ENCODE measurements around the gene LITAFD. TPM values are rescaled to one million over a fixed set of nuclear protein-coding genes. Genes with fewer than 3 reads are reported as not detected.

The LITAFD gene
- total and polyA plus RNA-seq, 10 of the 15 experiments (the other 5 are each of a cell fraction or from before 2014, with no cell fraction given), result not detected

GRCh38 chr16:8907096-8907495 is 24.9 kb downstream of the LITAFD start:
- ChIA-PET CTCF (interaction anchor here (1.4 to 2.5 kb wide), 3 partner anchors 14 to 102 kb away, joined by 3 to 9 read pairs (median 6); no protein-coding TSS in a partner anchor), SMC1A (ENCODE audit: uncharacterized antibody, unreplicated experiment) (no interaction called here), RAD21 (ENCODE audit: unreplicated experiment) (interaction anchor here (0.6 kb wide), 1 partner anchor 102 kb away, joined by 3 read pairs; no protein-coding TSS in a partner anchor), POLR2A (no interaction called here)
- 87% methylated on average over 4 of the region's 4 CpGs for WGBS (ENCODE audit: insufficient coverage, insufficient replicate concordance, low lambda C conversion rate, missing lambda C conversion rate)
- no peak for ATAC-seq
- Histone ChIP-seq H3K27me3 (replicated peaks in 1 of 2; ENCODE audit: control insufficient read depth in 2 of 2, insufficient read depth in 2 of 2, low read length in 1 of 2) (no peaks in the 10 kb centered on the region), H3K79me2 (ENCODE audit: control insufficient read depth, insufficient read depth, low read length) (no peaks in the 10 kb centered on the region; the same call in 1 of the 2 replicates), H3K4me2 (ENCODE audit: control insufficient read depth, insufficient read depth) (no peak overlapping the region), H3K27ac (ENCODE audit: control insufficient read depth, insufficient read depth) (no peak overlapping the region), H3K4me1 (ENCODE audit: control insufficient read depth, insufficient read depth, low read length) (no peaks in the 10 kb centered on the region), H3K4me3 (no peak overlapping the region), H3K9me3 (replicated peaks; ENCODE audit: control insufficient read depth, insufficient read depth, low read length) (no peaks in the 10 kb centered on the region), H3K9ac (ENCODE audit: control insufficient read depth, insufficient read depth, low read length) (no peak overlapping the region), H3K36me3 (ENCODE audit: control insufficient read depth in 2 of 2, insufficient read depth in 2 of 2, low read length in 1 of 2) (peaks cover 42 to 66% of the 10 kb centered on the region in 2 experiments), H2AFZ (ENCODE audit: control insufficient read depth, low read depth, low read length) (no peak overlapping the region), H4K20me1 (ENCODE audit: control insufficient read depth, insufficient read depth) (no peaks in the 10 kb centered on the region)
- FAIRE-seq, result no peak
- intact Hi-C loops (cut with micrococcal nuclease; ENCODE audit: unreplicated experiment), result no loop called here
- BruUV-seq (replicated peaks), result no TSS peak
- TF ChIP-seq ZNF24 (IDR thresholded peaks at IDR 0.05), result no peak
- TF ChIP-seq, protein P1, sequence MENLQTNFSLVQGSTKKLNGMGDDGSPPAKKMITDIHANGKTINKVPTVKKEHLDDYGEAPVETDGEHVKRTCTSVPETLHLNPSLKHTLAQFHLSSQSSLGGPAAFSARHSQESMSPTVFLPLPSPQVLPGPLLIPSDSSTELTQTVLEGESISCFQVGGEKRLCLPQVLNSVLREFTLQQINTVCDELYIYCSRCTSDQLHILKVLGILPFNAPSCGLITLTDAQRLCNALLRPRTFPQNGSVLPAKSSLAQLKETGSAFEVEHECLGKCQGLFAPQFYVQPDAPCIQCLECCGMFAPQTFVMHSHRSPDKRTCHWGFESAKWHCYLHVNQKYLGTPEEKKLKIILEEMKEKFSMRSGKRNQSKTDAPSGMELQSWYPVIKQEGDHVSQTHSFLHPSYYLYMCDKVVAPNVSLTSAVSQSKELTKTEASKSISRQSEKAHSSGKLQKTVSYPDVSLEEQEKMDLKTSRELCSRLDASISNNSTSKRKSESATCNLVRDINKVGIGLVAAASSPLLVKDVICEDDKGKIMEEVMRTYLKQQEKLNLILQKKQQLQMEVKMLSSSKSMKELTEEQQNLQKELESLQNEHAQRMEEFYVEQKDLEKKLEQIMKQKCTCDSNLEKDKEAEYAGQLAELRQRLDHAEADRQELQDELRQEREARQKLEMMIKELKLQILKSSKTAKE (IDR thresholded peaks at IDR 0.05; ENCODE audit: low read depth, poor library complexity, severe bottlenecking), result no peak
- no peak for DNase-seq (ENCODE audit: low read depth, low spot score)
- in situ Hi-C loops (cut with MboI), result no loop called here

DNA sequence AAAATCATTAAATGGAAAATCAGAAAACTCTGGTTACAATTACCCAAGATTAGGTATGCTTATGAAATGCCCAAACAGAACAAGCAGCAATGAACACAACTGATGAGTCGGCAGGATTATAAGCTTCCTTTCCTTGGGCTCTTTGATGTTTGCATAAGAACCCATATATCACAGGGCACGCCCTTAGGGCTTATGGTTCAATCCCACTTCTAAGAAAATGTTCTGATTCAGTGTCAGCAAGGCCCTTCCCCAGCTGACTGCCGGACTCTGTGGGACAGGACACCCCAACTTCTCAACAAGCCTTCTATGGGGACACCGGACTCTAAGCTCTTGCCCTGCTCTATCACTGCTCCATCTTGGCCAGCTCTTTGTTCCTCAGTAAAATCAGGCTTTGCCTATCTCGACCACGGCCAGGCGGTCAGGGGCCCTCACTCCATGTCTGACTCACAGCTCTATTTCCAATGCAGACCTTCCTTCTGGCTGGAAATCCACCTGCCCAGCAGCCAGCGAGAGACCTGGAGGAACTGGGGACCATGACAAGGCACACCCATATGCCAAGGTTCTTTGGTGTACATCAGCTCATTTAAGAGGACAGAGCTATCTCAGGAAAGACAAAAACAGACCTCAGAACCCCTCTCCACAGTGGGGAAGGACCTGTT is 26.8 kb downstream of the LITAFD start:
- 92% methylated on average over 8 of the region's 8 CpGs for WGBS (ENCODE audit: insufficient coverage, insufficient replicate concordance, low lambda C conversion rate, missing lambda C conversion rate)
- no peak for FAIRE-seq
- no peak overlapping the region for H2AFZ ChIP-seq (ENCODE audit: control insufficient read depth, low read depth, low read length)

More for the DNA sequence above, 26.8 kb downstream of the LITAFD start:
- Histone ChIP-seq H3K27me3 (replicated peaks in 1 of 2; ENCODE audit: control insufficient read depth in 2 of 2, insufficient read depth in 2 of 2, low read length in 1 of 2) (no peaks in the 10 kb centered on the region), H3K36me3 (ENCODE audit: control insufficient read depth in 2 of 2, insufficient read depth in 2 of 2, low read length in 1 of 2) (peaks cover 40 to 54% of the 10 kb centered on the region in 2 experiments), H3K27ac (ENCODE audit: control insufficient read depth, insufficient read depth) (no peak overlapping the region), H3K4me2 (ENCODE audit: control insufficient read depth, insufficient read depth) (no peak overlapping the region), H3K4me3 (no peak overlapping the region), H3K79me2 (ENCODE audit: control insufficient read depth, insufficient read depth, low read length) (no peaks in the 10 kb centered on the region; the same call in 1 of the 2 replicates), H3K4me1 (ENCODE audit: control insufficient read depth, insufficient read depth, low read length) (no peaks in the 10 kb centered on the region), H3K9me3 (replicated peaks; ENCODE audit: control insufficient read depth, insufficient read depth, low read length) (no peaks in the 10 kb centered on the region), H3K9ac (ENCODE audit: control insufficient read depth, insufficient read depth, low read length) (no peak overlapping the region), H4K20me1 (ENCODE audit: control insufficient read depth, insufficient read depth) (no peaks in the 10 kb centered on the region)
- POLR2A ChIA-PET, result no interaction called here
- in situ Hi-C loops (cut with MboI), result no loop called here
- intact Hi-C loops (cut with micrococcal nuclease; ENCODE audit: unreplicated experiment), result no loop called here
- DNase-seq (ENCODE audit: low read depth, low spot score) (no peak), ATAC-seq (no peak)
- SMC1A ChIA-PET (ENCODE audit: uncharacterized antibody, unreplicated experiment), result no interaction called here
- no TSS peak for BruUV-seq (replicated peaks)
- RAD21 ChIA-PET (ENCODE audit: unreplicated experiment), result interaction anchor here (1.2 kb wide), 1 partner anchor 100 kb away, joined by 4 read pairs; no protein-coding TSS in a partner anchor
- CTCF ChIA-PET, result interaction anchor here (0.9 to 1.2 kb wide), 3 partner anchors 8 to 100 kb away, joined by 4 to 6 read pairs (median 6); no protein-coding TSS in a partner anchor
- TF ChIP-seq CBFB (IDR thresholded peaks at IDR 0.05; ENCODE audit: low read depth) (no peak), POLR2A (IDR thresholded peaks at IDR 0.05; ENCODE audit: low read depth, low read length) (no peak), MTA2 (IDR thresholded peaks at IDR 0.05; ENCODE audit: low read depth) (no peak), PBX3 (IDR thresholded peaks at IDR 0.05; ENCODE audit: insufficient replicate concordance, low read depth, low read length) (no peak), NFXL1 (IDR thresholded peaks at IDR 0.05; ENCODE audit: borderline replicate concordance) (no peak), BMI1 (IDR thresholded peaks at IDR 0.05; ENCODE audit: borderline replicate concordance) (no peak), NFYB (IDR thresholded peaks at IDR 0.05; ENCODE audit: insufficient read depth, low read depth, low read length) (no peak)
- TF ChIP-seq, protein P2, sequence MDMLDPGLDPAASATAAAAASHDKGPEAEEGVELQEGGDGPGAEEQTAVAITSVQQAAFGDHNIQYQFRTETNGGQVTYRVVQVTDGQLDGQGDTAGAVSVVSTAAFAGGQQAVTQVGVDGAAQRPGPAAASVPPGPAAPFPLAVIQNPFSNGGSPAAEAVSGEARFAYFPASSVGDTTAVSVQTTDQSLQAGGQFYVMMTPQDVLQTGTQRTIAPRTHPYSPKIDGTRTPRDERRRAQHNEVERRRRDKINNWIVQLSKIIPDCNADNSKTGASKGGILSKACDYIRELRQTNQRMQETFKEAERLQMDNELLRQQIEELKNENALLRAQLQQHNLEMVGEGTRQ (IDR thresholded peaks at IDR 0.05; ENCODE audit: borderline replicate concordance, low read depth, low read length), result no peak
- TF ChIP-seq, protein P3, sequence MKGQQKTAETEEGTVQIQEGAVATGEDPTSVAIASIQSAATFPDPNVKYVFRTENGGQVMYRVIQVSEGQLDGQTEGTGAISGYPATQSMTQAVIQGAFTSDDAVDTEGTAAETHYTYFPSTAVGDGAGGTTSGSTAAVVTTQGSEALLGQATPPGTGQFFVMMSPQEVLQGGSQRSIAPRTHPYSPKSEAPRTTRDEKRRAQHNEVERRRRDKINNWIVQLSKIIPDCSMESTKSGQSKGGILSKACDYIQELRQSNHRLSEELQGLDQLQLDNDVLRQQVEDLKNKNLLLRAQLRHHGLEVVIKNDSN (IDR thresholded peaks at IDR 0.05; ENCODE audit: borderline replicate concordance, extremely low read length, insufficient read depth, low read depth, low read length), result no peak
